Stimulated activated CD4-positive, alpha-beta T cell treated with anti-CD3 and anti-CD28 coated beads, Interleukin-1b, Interleukin-23, amount 100 ng/mL, for 1 hour (primary cell): Measurements from ENCODE around the gene DDN.
A peak's percentile ranks its signal among the peaks of the same experiment; 100 is the strongest.

Source experiments
- DNase-seq, 2 donors: peaks; one replicate each; pipeline ENCODE4 v3.0.0-alpha.2; 2020; ENCODE audit warnings: low read depth in 2 of 2

The DDN gene

GRCh38 chr12:49031573-49032161 lies 32.5 kb upstream of the DDN start:
- DNase-seq: no peak

GRCh38 chr12:49030714-49031572 lies 31.8 kb upstream of the DDN start:
- no peak for DNase-seq

- DNase-seq: no peak
Measured at GRCh38 chr12:49030119-49030518, 30.9 kb upstream of the DDN start.

- no peak for DNase-seq
Measured at GRCh38 chr12:49028666-49029275, 29.6 kb upstream of the DDN start.

- no peak for DNase-seq
Measured at GRCh38 chr12:49027846-49028555, 28.8 kb upstream of the DDN start.

GRCh38 chr12:49026678-49027480 lies 27.7 kb upstream of the DDN start:
- no peak for DNase-seq

- no peak for DNase-seq
Measured at GRCh38 chr12:49026101-49026500, 26.9 kb upstream of the DDN start.

GRCh38 chr12:49025463-49025862 lies 26.3 kb upstream of the DDN start:
- DNase-seq: no peak

- DNase-seq: no peak
Measured at GRCh38 chr12:49024543-49024942, 25.4 kb upstream of the DDN start.

- DNase-seq: no peak
Measured at GRCh38 chr12:49023812-49024211, 24.6 kb upstream of the DDN start.

- no peak for DNase-seq
Measured at GRCh38 chr12:49022558-49023178, 23.5 kb upstream of the DDN start.

- no peak for DNase-seq
Measured at GRCh38 chr12:49021292-49021915, 22.2 kb upstream of the DDN start.

GRCh38 chr12:49020441-49020840 lies 21.3 kb upstream of the DDN start:
- DNase-seq: no peak

GRCh38 chr12:49019443-49020324 lies 20.5 kb upstream of the DDN start:
- no peak for DNase-seq

- no peak for DNase-seq
Measured at GRCh38 chr12:49019120-49019430, 19.9 kb upstream of the DDN start.

GRCh38 chr12:49018261-49019119 lies 19.3 kb upstream of the DDN start, which contains the start of gene PRKAG1:
PRKAG1 (minus strand) TSS chr12:49018776; CDS start chr12:49018740, 36 bp downstream.
- peak; percentile 85 to 92 for DNase-seq

- no peak for DNase-seq
Measured at GRCh38 chr12:49017891-49018260, 18.7 kb upstream of the DDN start.

- DNase-seq: no peak
Measured at GRCh38 chr12:49015196-49015595, 16.0 kb upstream of the DDN start.

GRCh38 chr12:49014547-49014946 lies 15.4 kb upstream of the DDN start:
- no peak for DNase-seq
